HCT116 (cell line): ENCODE data around the gene NAA80. TPM values are rescaled to one million over a fixed set of nuclear protein-coding genes. Genes with fewer than 3 reads are reported as not detected.

Source experiments
- ATAC-seq: fragments of 200-7000 bp; cut with Tn5 transposase; 2 replicates; pipeline ENCODE4 v1.9.1; 2020; ENCODE audit warnings: mild to moderate bottlenecking, moderate library complexity
- BruUV-seq: library from RNA; stranded (reverse); fragments of 400-500 nt; replicated peaks from 2 replicates; lab custom pipeline; 2021; lab: Mats Ljungman, UMichigan
- CTCF ChIA-PET: fragments of 300-600 bp; sonication (Branson Sonifier 250); formaldehyde crosslinking; loops from one replicate; lab custom pipeline; 2021; ENCODE audit warnings: antibody characterized with exemption; lab: Charles Lee
- POLR2A ChIA-PET: fragments of 300-600, 350-600 bp; sonication (Branson Sonifier 250); formaldehyde crosslinking; loops from one replicate; lab custom pipeline; 2021; ENCODE audit warnings: antibody characterized with exemption; lab: Charles Lee
- RAD21 ChIA-PET, 2 experiments: fragments of 300-600 bp; sonication (Branson Sonifier 250); formaldehyde crosslinking; loops; one replicate each; lab custom pipeline; 2023; ENCODE audit warnings: low total read pairs in 2 of 2; ENCODE audit not compliant: uncharacterized antibody in 2 of 2, unreplicated experiment in 2 of 2, low non-redundant PET in 1 of 2; lab: Charles Lee
- DNase-seq: peaks from one replicate; pipeline ENCODE4 v3.0.0-alpha.2; 2010; ENCODE audit warnings: low read depth, low spot score
- H2AFZ ChIP-seq: fragments of 200-600 bp; shearing (Covaris generic), sonication (generic); 2 replicates; pipeline ENCODE4 v1.6.1; 2017; ENCODE audit warnings: low read depth, mixed run types, mixed read lengths, antibody characterized with exemption, low read length; ENCODE audit not compliant: poor library complexity, severe bottlenecking
- H3K27ac ChIP-seq: 2 replicates; pipeline ENCODE4 v1.5.1; 2012; ENCODE audit warnings: low read depth, low read length
- H3K27me3 ChIP-seq: fragments of 200-600 bp; sonication (generic); 2 replicates; pipeline ENCODE4 v1.6.1; 2016; ENCODE audit warnings: mixed run types, low read length, mixed read lengths; ENCODE audit not compliant: insufficient read depth
- H3K36me3 ChIP-seq, 2 experiments: fragments of 200-500 bp in 1 of 2; fragments of 200-600 bp in 1 of 2; sonication (Bioruptor generic) in 1 of 2; sonication (generic) in 1 of 2; 2 replicates each; pipeline versions ENCODE4 v1.5.1 to v1.6.1; 2014 to 2016; ENCODE audit warnings: low read length in 2 of 2, inconsistent platforms in 1 of 2, mixed read lengths in 1 of 2, mixed run types in 1 of 2; ENCODE audit not compliant: insufficient read depth in 2 of 2, control insufficient read depth in 1 of 2
- H3K4me1 ChIP-seq, 2 experiments: fragments of 200-600 bp in 1 of 2; sonication (generic) in 1 of 2; 2 replicates each; pipeline versions ENCODE4 v1.5.1 to v1.6.1; 2012 to 2017; ENCODE audit warnings: low read length in 2 of 2, inconsistent platforms in 1 of 2, mild to moderate bottlenecking in 1 of 2, mixed read lengths in 1 of 2, mixed run types in 1 of 2, moderate library complexity in 1 of 2; ENCODE audit not compliant: insufficient read depth in 2 of 2, control insufficient read depth in 1 of 2
- H3K4me2 ChIP-seq: fragments of 200-600 bp; sonication (generic); 2 replicates; pipeline ENCODE4 v1.6.1; 2017; ENCODE audit warnings: mixed run types, low read length, mixed read lengths
- H3K4me3 ChIP-seq, 2 experiments: fragments of 200-600 bp in 1 of 2; sonication (generic) in 1 of 2; replicated peaks in 1 of 2; 2 replicates each; pipeline ENCODE4 v1.5.1; 2011 to 2016; ENCODE audit warnings: low read length in 2 of 2, control low read depth in 1 of 2, low read depth in 1 of 2, mild to moderate bottlenecking in 1 of 2, mixed read lengths in 1 of 2, mixed run types in 1 of 2
- H3K79me2 ChIP-seq: fragments of 200-600 bp; sonication (generic); 2 replicates; pipeline ENCODE4 v1.6.1; 2017; ENCODE audit warnings: mild to moderate bottlenecking, mixed run types, low read length, moderate library complexity, mixed read lengths; ENCODE audit not compliant: insufficient read depth
- H3K9ac ChIP-seq: fragments of 200-600 bp; sonication (generic); 2 replicates; pipeline ENCODE4 v1.6.1; 2016; ENCODE audit warnings: low read length, mixed read lengths
- H3K9me2 ChIP-seq: fragments of 200-600 bp; sonication (generic), shearing (Covaris generic); 2 replicates; pipeline ENCODE4 v1.6.1; 2017; ENCODE audit warnings: mixed run types, mild to moderate bottlenecking, moderate library complexity; ENCODE audit not compliant: insufficient read depth
- H3K9me3 ChIP-seq, 2 experiments: fragments of 200-500 bp in 1 of 2; fragments of 200-600 bp in 1 of 2; sonication (Bioruptor generic) in 1 of 2; sonication (generic) in 1 of 2; 2 replicates each; pipeline ENCODE4 v1.6.1; 2014 to 2017; ENCODE audit warnings: low read length in 2 of 2, mixed read lengths in 2 of 2, inconsistent platforms in 1 of 2, low read depth in 1 of 2, mild to moderate bottlenecking in 1 of 2, mixed run types in 1 of 2, moderate library complexity in 1 of 2; ENCODE audit not compliant: control insufficient read depth in 1 of 2, insufficient read depth in 1 of 2
- H4K20me1 ChIP-seq: fragments of 200-600 bp; sonication (generic), shearing (Covaris generic); 2 replicates; pipeline ENCODE4 v1.6.1; 2017; ENCODE audit warnings: mixed run types, mild to moderate bottlenecking, moderate library complexity; ENCODE audit not compliant: insufficient read depth
- ELF1 ChIP-seq: IDR thresholded peaks from 2 replicates; pipeline ENCODE4 v1.6.1; 2012; ENCODE audit warnings: low read depth, borderline replicate concordance
- EZH2phosphoT487 ChIP-seq: fragments of 200-600 bp; IDR thresholded peaks from 2 replicates; pipeline ENCODE4 v1.6.1; 2018; ENCODE audit warnings: antibody characterized with exemption, borderline replicate concordance
- FOSL1 ChIP-seq: IDR thresholded peaks from 2 replicates; pipeline ENCODE4 v1.6.1; 2012; ENCODE audit warnings: low read depth
- JUND ChIP-seq: IDR thresholded peaks from 2 replicates; pipeline ENCODE4 v1.6.1; 2012
- POLR2A ChIP-seq: IDR thresholded peaks from 2 replicates; pipeline ENCODE4 v1.7.0; 2011; ENCODE audit warnings: borderline replicate concordance; ENCODE audit not compliant: insufficient read depth, insufficient read length; ENCODE audit errors: extremely low read depth
- POLR2AphosphoS5 ChIP-seq: IDR thresholded peaks from 2 replicates; pipeline ENCODE4 v1.6.1; 2011; ENCODE audit warnings: mild to moderate bottlenecking, low read depth, low read length, moderate library complexity
- TCF7L2 ChIP-seq: IDR thresholded peaks from 2 replicates; pipeline ENCODE4 v1.7.0; 2011; ENCODE audit warnings: borderline replicate concordance, inconsistent platforms; ENCODE audit not compliant: insufficient read depth, insufficient read length; ENCODE audit errors: extremely low read depth
- YY1 ChIP-seq: IDR thresholded peaks from 2 replicates; pipeline ENCODE4 v1.6.1; 2011; ENCODE audit warnings: low read length, low read depth, moderate library complexity, mild to moderate bottlenecking; ENCODE audit not compliant: insufficient replicate concordance; ENCODE audit errors: extremely low read depth
- ZFX ChIP-seq: fragments of 450-650 bp; IDR thresholded peaks from 2 replicates; pipeline ENCODE4 v1.6.1; 2017
- intact Hi-C: fragments of 100-400 bp; cut with micrococcal nuclease; formaldehyde crosslinking; loops from 2 replicates; pipeline ENCODE4 v1.10.0; 2022
- total RNA-seq: library from RNA; stranded (reverse); gene quantifications from one replicate; pipeline ENCODE4 v1.2.1, GENCODE V29; 2021; ENCODE audit not compliant: unreplicated experiment
- TF ChIP-seq, protein P1 (sequence below): IDR thresholded peaks from 2 replicates; pipeline ENCODE4 v1.6.1; 2012; ENCODE audit warnings: low read depth
- TF ChIP-seq, protein P2 (sequence below): IDR thresholded peaks from 2 replicates; pipeline ENCODE4 v1.6.1; 2011; ENCODE audit warnings: mild to moderate bottlenecking, low read length, moderate library complexity; ENCODE audit not compliant: insufficient replicate concordance; ENCODE audit errors: extremely low read depth

NAA80 gene
- total RNA-seq, 1 experiment from 2014 or later: 21.3 TPM

DNA sequence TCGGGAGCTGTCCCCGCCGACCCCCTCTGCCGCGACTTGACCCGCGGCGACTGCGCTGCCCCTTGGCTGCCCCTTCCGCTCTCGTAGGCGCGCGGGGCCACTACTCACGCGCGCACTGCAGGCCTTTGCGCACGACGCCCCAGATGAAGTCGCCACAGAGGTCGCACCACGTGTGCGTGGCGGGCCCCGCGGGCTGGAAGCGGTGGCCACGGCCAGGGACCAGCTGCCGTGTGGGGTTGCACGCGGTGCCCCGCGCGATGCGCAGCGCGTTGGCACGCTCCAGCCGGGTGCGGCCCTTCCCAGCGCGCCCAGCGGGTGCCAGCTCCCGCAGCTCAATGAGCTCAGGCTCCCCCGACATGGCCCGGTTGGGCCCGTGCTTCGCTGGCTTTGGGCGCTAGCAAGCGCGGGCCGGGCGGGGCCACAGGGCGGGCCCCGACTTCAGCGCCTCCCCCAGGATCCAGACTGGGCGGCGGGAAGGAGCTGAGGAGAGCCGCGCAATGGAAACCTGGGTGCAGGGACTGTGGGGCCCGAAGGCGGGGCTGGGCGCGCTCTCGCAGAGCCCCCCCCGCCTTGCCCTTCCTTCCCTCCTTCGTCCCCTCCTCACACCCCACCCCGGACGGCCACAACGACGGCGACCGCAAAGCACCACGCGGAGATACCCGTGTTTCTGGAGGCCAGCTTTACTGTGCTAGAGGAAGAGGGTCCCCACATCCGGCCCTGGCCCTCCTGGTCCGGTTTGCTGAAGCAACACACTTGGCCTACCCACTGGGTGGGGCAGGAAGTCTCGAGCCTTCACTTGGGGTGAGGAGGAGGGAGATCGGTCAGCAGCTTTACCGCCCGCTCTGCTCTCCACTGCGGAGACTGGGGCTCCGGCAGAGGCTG, 41.5 kb upstream of the NAA80 start, which contains the start of gene RASSF1:
RASSF1 (minus strand) TSS at position 389 of the 882 bp plus-strand sequence; CDS start at position 358, 31 bp downstream.
- ATAC-seq: peak; percentile 55
- intact Hi-C loops: no loop called here
- RAD21 ChIA-PET: interaction anchor here in 1 of 2 experiments (0.5 kb wide), 1 partner anchor 114 kb away, joined by 4 read pairs; no protein-coding TSS in a partner anchor
- H3K79me2 ChIP-seq: peaks cover 36% of the 10 kb centered on the region
- no peak within 1 kb of the TSS for H2AFZ ChIP-seq
- H3K36me3 ChIP-seq: peaks cover 0 to 3% of the 10 kb centered on the region in 2 experiments; a peak in 1 of 4 replicates
- peak within 1 kb of the TSS; percentile 95 for H3K4me2 ChIP-seq
- peak within 1 kb of the TSS; percentile 98 for H3K9ac ChIP-seq
- POLR2A ChIA-PET: interaction anchor here (0.8 to 1.3 kb wide), 4 partner anchors 10 to 41 kb away, joined by 3 to 11 read pairs (median 4); partner anchors contain the start of genes CYB561D2, HYAL3, NAA80 and NPRL2
- H4K20me1 ChIP-seq: no peaks in the 10 kb centered on the region
- no peaks in the 10 kb centered on the region for H3K27me3 ChIP-seq
- H3K27ac ChIP-seq: peak within 1 kb of the TSS; percentile 82
- CTCF ChIA-PET: interaction anchor here (0.8 to 1.1 kb wide), 3 partner anchors 10 to 19 kb away, joined by 4 to 6 read pairs (median 5); partner anchors contain the start of gene NPRL2
- no peak for TF ChIP-seq FOSL1
- TF ChIP-seq POLR2AphosphoS5: peak; percentile 85
- TF ChIP-seq ELF1: no peak
- TF ChIP-seq EZH2phosphoT487: no peak
- TF ChIP-seq, protein P1, sequence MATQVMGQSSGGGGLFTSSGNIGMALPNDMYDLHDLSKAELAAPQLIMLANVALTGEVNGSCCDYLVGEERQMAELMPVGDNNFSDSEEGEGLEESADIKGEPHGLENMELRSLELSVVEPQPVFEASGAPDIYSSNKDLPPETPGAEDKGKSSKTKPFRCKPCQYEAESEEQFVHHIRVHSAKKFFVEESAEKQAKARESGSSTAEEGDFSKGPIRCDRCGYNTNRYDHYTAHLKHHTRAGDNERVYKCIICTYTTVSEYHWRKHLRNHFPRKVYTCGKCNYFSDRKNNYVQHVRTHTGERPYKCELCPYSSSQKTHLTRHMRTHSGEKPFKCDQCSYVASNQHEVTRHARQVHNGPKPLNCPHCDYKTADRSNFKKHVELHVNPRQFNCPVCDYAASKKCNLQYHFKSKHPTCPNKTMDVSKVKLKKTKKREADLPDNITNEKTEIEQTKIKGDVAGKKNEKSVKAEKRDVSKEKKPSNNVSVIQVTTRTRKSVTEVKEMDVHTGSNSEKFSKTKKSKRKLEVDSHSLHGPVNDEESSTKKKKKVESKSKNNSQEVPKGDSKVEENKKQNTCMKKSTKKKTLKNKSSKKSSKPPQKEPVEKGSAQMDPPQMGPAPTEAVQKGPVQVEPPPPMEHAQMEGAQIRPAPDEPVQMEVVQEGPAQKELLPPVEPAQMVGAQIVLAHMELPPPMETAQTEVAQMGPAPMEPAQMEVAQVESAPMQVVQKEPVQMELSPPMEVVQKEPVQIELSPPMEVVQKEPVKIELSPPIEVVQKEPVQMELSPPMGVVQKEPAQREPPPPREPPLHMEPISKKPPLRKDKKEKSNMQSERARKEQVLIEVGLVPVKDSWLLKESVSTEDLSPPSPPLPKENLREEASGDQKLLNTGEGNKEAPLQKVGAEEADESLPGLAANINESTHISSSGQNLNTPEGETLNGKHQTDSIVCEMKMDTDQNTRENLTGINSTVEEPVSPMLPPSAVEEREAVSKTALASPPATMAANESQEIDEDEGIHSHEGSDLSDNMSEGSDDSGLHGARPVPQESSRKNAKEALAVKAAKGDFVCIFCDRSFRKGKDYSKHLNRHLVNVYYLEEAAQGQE: no peak
- TF ChIP-seq TCF7L2: peak; percentile 6
- TF ChIP-seq POLR2A: peak; percentile 81
- TF ChIP-seq YY1: peak; percentile 20
- peak; percentile 96 for TF ChIP-seq ZFX
- TF ChIP-seq, protein P2, sequence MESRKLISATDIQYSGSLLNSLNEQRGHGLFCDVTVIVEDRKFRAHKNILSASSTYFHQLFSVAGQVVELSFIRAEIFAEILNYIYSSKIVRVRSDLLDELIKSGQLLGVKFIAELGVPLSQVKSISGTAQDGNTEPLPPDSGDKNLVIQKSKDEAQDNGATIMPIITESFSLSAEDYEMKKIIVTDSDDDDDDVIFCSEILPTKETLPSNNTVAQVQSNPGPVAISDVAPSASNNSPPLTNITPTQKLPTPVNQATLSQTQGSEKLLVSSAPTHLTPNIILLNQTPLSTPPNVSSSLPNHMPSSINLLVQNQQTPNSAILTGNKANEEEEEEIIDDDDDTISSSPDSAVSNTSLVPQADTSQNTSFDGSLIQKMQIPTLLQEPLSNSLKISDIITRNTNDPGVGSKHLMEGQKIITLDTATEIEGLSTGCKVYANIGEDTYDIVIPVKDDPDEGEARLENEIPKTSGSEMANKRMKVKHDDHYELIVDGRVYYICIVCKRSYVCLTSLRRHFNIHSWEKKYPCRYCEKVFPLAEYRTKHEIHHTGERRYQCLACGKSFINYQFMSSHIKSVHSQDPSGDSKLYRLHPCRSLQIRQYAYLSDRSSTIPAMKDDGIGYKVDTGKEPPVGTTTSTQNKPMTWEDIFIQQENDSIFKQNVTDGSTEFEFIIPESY: no peak
- TF ChIP-seq JUND: no peak
- peak within 1 kb of the TSS; percentile 62 to 89 for H3K4me3 ChIP-seq
- peaks cover 28 to 59% of the 10 kb centered on the region in 2 experiments for H3K4me1 ChIP-seq
- no peaks in the 10 kb centered on the region for H3K9me3 ChIP-seq
- DNase-seq: no peak
- BruUV-seq: no TSS peak
- H3K9me2 ChIP-seq: no peaks in the 10 kb centered on the region
